ENCODE measurements around the gene IGSF9.

The IGSF9 gene

GRCh38 chr1:159947942-159948341 lies 2.5 kb upstream of the IGSF9 start:
- Histone ChIP-seq H3K4me3 (ENCODE audit: low read length, poor library complexity, severe bottlenecking) (no peak overlapping the region), H3K36me3 (ENCODE audit: insufficient read depth, low read length) (no peaks in the 10 kb centered on the region), H3K9me3 (ENCODE audit: insufficient read depth, low read depth, low read length) (no peaks in the 10 kb centered on the region), H3K4me1 (ENCODE audit: insufficient read depth, low read length, poor library complexity, severe bottlenecking) (peaks cover 6% of the 10 kb centered on the region), H2AFZ (ENCODE audit: low read length) (no peak overlapping the region), H3K27me3 (ENCODE audit: insufficient read depth, low read length, poor library complexity, severe bottlenecking) (no peaks in the 10 kb centered on the region), H3K79me2 (ENCODE audit: insufficient read depth, low read length) (no peaks in the 10 kb centered on the region), H3K4me2 (ENCODE audit: low read depth, low read length, poor library complexity, severe bottlenecking) (no peak overlapping the region), H3K9me2 (replicated peaks; ENCODE audit: low read depth, low read length) (no peaks in the 10 kb centered on the region), H3K9ac (ENCODE audit: low read depth, low read length, poor library complexity, severe bottlenecking) (no peak overlapping the region), H4K20me1 (ENCODE audit: insufficient read depth, low read length, poor library complexity, severe bottlenecking) (no peaks in the 10 kb centered on the region), H3F3A (ENCODE audit: low read depth) (no peaks in the 10 kb centered on the region)
- no peak for TF ChIP-seq EZH2phosphoT487 (IDR thresholded peaks at IDR 0.05; ENCODE audit: borderline replicate concordance)

GRCh38 chr1:159946242-159947187 lies 1.1 kb upstream of the IGSF9 start:
- Histone ChIP-seq H3K4me2 (ENCODE audit: low read depth, low read length, poor library complexity, severe bottlenecking) (no peak overlapping the region), H3K79me2 (ENCODE audit: insufficient read depth, low read length) (no peaks in the 10 kb centered on the region), H3K27me3 (ENCODE audit: insufficient read depth, low read length, poor library complexity, severe bottlenecking) (no peaks in the 10 kb centered on the region), H3K4me3 (ENCODE audit: low read length, poor library complexity, severe bottlenecking) (no peak overlapping the region), H2AFZ (ENCODE audit: low read length) (peak overlapping the region; percentile 20; the same call in 1 of the 2 replicates), H3K9me3 (ENCODE audit: insufficient read depth, low read depth, low read length) (no peaks in the 10 kb centered on the region), H3K4me1 (ENCODE audit: insufficient read depth, low read length, poor library complexity, severe bottlenecking) (peaks cover 6% of the 10 kb centered on the region), H3K9me2 (replicated peaks; ENCODE audit: low read depth, low read length) (no peaks in the 10 kb centered on the region), H3K9ac (ENCODE audit: low read depth, low read length, poor library complexity, severe bottlenecking) (no peak overlapping the region), H3F3A (ENCODE audit: low read depth) (no peaks in the 10 kb centered on the region), H4K20me1 (ENCODE audit: insufficient read depth, low read length, poor library complexity, severe bottlenecking) (no peaks in the 10 kb centered on the region), H3K36me3 (ENCODE audit: insufficient read depth, low read length) (no peaks in the 10 kb centered on the region)
- TF ChIP-seq EZH2phosphoT487 (IDR thresholded peaks at IDR 0.05; ENCODE audit: borderline replicate concordance) = no peak
- TF ChIP-seq, protein P1, sequence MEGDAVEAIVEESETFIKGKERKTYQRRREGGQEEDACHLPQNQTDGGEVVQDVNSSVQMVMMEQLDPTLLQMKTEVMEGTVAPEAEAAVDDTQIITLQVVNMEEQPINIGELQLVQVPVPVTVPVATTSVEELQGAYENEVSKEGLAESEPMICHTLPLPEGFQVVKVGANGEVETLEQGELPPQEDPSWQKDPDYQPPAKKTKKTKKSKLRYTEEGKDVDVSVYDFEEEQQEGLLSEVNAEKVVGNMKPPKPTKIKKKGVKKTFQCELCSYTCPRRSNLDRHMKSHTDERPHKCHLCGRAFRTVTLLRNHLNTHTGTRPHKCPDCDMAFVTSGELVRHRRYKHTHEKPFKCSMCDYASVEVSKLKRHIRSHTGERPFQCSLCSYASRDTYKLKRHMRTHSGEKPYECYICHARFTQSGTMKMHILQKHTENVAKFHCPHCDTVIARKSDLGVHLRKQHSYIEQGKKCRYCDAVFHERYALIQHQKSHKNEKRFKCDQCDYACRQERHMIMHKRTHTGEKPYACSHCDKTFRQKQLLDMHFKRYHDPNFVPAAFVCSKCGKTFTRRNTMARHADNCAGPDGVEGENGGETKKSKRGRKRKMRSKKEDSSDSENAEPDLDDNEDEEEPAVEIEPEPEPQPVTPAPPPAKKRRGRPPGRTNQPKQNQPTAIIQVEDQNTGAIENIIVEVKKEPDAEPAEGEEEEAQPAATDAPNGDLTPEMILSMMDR (conservative IDR thresholded peaks at IDR 0.05; ENCODE audit: low read length) = no peak

DNA sequence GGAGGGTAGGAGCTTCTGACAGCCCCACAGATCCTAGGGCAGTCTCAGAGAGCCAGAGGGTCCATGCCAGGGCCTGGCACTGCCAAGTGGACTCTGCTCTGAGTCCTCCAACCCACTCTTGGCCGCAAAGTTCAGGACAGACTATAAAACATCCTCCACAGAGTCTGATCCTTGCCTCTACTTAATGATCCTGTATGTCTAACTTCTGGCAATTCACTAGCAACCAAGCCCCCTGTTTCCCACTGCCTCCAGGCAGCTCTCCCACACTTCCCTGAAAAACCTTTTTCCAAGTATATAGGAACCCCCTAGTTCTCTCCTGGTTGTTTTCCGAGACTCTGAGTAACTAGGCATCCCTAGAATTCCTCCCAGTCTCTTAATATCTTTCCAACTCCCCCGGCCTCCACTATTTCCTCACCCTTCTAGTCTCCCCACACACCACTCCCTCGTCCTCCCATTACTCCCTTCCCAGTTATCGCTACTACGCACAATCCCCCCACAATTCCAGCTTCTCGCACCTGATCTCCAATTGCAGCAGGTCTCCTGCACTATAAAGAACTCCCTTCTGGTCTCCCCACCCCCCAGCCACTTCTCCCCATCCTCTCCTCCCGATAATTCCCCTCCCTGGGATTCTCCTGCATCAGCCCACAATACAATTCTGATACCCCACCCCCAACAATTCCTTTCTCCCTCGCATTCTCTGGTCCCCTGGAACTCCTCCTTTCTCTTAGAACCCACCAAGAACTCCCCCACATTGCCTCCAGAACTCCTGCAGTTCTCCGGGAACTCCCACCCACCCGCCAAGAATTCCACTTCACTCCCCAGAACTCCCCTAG lies 574 bp downstream of the IGSF9 start:
- no peaks in the 10 kb centered on the region for H3K79me2 ChIP-seq (ENCODE audit: insufficient read depth, low read length)
- H3K4me3 ChIP-seq (ENCODE audit: low read length, poor library complexity, severe bottlenecking) = peak overlapping the region; percentile 73
- no peaks in the 10 kb centered on the region for H3K9me3 ChIP-seq (ENCODE audit: insufficient read depth, low read depth, low read length)
- peak overlapping the region; percentile 35 for H3K9ac ChIP-seq (ENCODE audit: low read depth, low read length, poor library complexity, severe bottlenecking)
- H3K9me2 ChIP-seq (replicated peaks; ENCODE audit: low read depth, low read length) = no peaks in the 10 kb centered on the region
- H4K20me1 ChIP-seq (ENCODE audit: insufficient read depth, low read length, poor library complexity, severe bottlenecking) = no peaks in the 10 kb centered on the region
- H3F3A ChIP-seq (ENCODE audit: low read depth) = no peaks in the 10 kb centered on the region
- TF ChIP-seq, protein P1 (conservative IDR thresholded peaks at IDR 0.05; ENCODE audit: low read length) = no peak
- no peak for TF ChIP-seq EZH2phosphoT487 (IDR thresholded peaks at IDR 0.05; ENCODE audit: borderline replicate concordance)
- H2AFZ ChIP-seq (ENCODE audit: low read length) = peak overlapping the region; percentile 73
- peaks cover 6% of the 10 kb centered on the region for H3K4me1 ChIP-seq (ENCODE audit: insufficient read depth, low read length, poor library complexity, severe bottlenecking)
- H3K27me3 ChIP-seq (ENCODE audit: insufficient read depth, low read length, poor library complexity, severe bottlenecking) = no peaks in the 10 kb centered on the region
- peak overlapping the region; percentile 89 for H3K4me2 ChIP-seq (ENCODE audit: low read depth, low read length, poor library complexity, severe bottlenecking)
- H3K36me3 ChIP-seq (ENCODE audit: insufficient read depth, low read length) = no peaks in the 10 kb centered on the region
